GM12878 (cell line): ENCODE results near the gene MAN2B1. TPM values are rescaled to one million over a fixed set of nuclear protein-coding genes. Genes with fewer than 3 reads are reported as not detected.

ENCODE experiments used
- ATAC-seq: fragments of 200-7000 bp; cut with Tn5 transposase; 3 replicates; pipeline ENCODE4 v1.9.1; 2020; ENCODE audit warnings: mild to moderate bottlenecking, moderate library complexity
- BruUV-seq: library from RNA; stranded (reverse); fragments of 400-500 nt; replicated peaks from 2 replicates; lab custom pipeline; 2021; lab: Mats Ljungman, UMichigan
- CTCF ChIA-PET: fragments of 300-600 bp; sonication (Branson Sonifier 250); formaldehyde crosslinking; extraction: SDS; loops from one replicate; lab custom pipeline; 2021; ENCODE audit warnings: inconsistent platforms; lab: Yijun Ruan, JAX
- POLR2A ChIA-PET: fragments of 350-600 bp; formaldehyde crosslinking; extraction: SDS; loops from one replicate; lab custom pipeline; 2021; ENCODE audit warnings: inconsistent platforms; lab: Charles Lee
- RAD21 ChIA-PET: fragments of 300-600 bp; sonication (Branson Sonifier 250); formaldehyde crosslinking; loops from one replicate; lab custom pipeline; 2023; ENCODE audit warnings: antibody characterized with exemption; ENCODE audit not compliant: unreplicated experiment; lab: Charles Lee
- SMC1A ChIA-PET: fragments of 300-600 bp; sonication (Branson Sonifier 250); formaldehyde crosslinking; loops from one replicate; lab custom pipeline; 2023; ENCODE audit not compliant: unreplicated experiment, uncharacterized antibody; lab: Charles Lee
- DNase-seq: peaks from one replicate; pipeline ENCODE4 v3.0.0-alpha.2; 2011; ENCODE audit warnings: low read depth, low spot score
- FAIRE-seq: peaks from 3 replicates; lab custom pipeline; 2011; peaks lifted over from hg19 to GRCh38; lab: Jason Lieb, UNC
- H2AFZ ChIP-seq: 2 replicates; pipeline ENCODE4 v1.6.0; 2011; ENCODE audit warnings: low read depth, low read length, control low read depth; ENCODE audit not compliant: control insufficient read depth
- H3K27ac ChIP-seq: 2 replicates; pipeline ENCODE4 v1.5.1; 2011; ENCODE audit warnings: control low read depth; ENCODE audit not compliant: control insufficient read depth, insufficient read depth
- H3K27me3 ChIP-seq, 2 experiments: replicated peaks in 1 of 2; 2 replicates each; pipeline versions ENCODE4 v1.6.0 to v1.6.1; 2011; ENCODE audit warnings: low read length in 1 of 2; ENCODE audit not compliant: control insufficient read depth in 2 of 2, insufficient read depth in 2 of 2
- H3K36me3 ChIP-seq, 2 experiments: 2 replicates each; pipeline ENCODE4 v1.5.1; 2011; ENCODE audit warnings: low read length in 1 of 2; ENCODE audit not compliant: control insufficient read depth in 2 of 2, insufficient read depth in 2 of 2
- H3K4me1 ChIP-seq: 2 replicates; pipeline ENCODE4 v1.6.1; 2011; ENCODE audit warnings: mild to moderate bottlenecking, low read length, moderate library complexity, mixed read lengths; ENCODE audit not compliant: control insufficient read depth, insufficient read depth
- H3K4me2 ChIP-seq: 2 replicates; pipeline ENCODE4 v1.6.0; 2011; ENCODE audit warnings: control low read depth; ENCODE audit not compliant: control insufficient read depth, insufficient read depth
- H3K4me3 ChIP-seq: fragments of 200-600 bp; sonication (generic); 2 replicates; pipeline ENCODE4 v1.5.1; 2016
- H3K79me2 ChIP-seq: 2 replicates; pipeline ENCODE4 v1.6.0; 2011; ENCODE audit warnings: low read length; ENCODE audit not compliant: control insufficient read depth, insufficient read depth
- H3K9ac ChIP-seq: 2 replicates; pipeline ENCODE4 v1.8.0; 2011; ENCODE audit warnings: low read length, control low read depth, mixed read lengths; ENCODE audit not compliant: control insufficient read depth, insufficient read depth
- H3K9me3 ChIP-seq: replicated peaks from 3 replicates; pipeline ENCODE4 v1.5.1; 2011; ENCODE audit warnings: mild to moderate bottlenecking, low read length; ENCODE audit not compliant: control insufficient read depth, insufficient read depth
- H4K20me1 ChIP-seq: 2 replicates; pipeline ENCODE4 v1.6.0; 2011; ENCODE audit not compliant: control insufficient read depth, insufficient read depth
- ASH2L ChIP-seq: fragments of 300-600, 200-600 bp; sonication (generic); IDR thresholded peaks from 2 replicates; pipeline ENCODE4 v1.6.1; 2017; ENCODE audit warnings: low read depth, mild to moderate bottlenecking, borderline replicate concordance
- BHLHE40 ChIP-seq, 2 experiments: fragments of 450-650 bp in 1 of 2; IDR thresholded peaks; 2 replicates each; pipeline ENCODE4 v1.6.1; 2011 to 2017; ENCODE audit warnings: low read depth in 2 of 2, borderline replicate concordance in 1 of 2, improper control_type of control experiment in 1 of 2, low read length in 1 of 2, mild to moderate bottlenecking in 1 of 2
- CHD4 ChIP-seq: fragments of 200-600 bp; sonication (generic); IDR thresholded peaks from 2 replicates; pipeline ENCODE4 v1.6.1; 2016; ENCODE audit warnings: mild to moderate bottlenecking
- IKZF1 ChIP-seq: fragments of 450-650 bp; conservative IDR thresholded peaks from 2 replicates; pipeline ENCODE4 v1.6.1; 2017; ENCODE audit warnings: antibody characterized with exemption, mild to moderate bottlenecking
- IRF4 ChIP-seq: IDR thresholded peaks from 2 replicates; pipeline ENCODE4 v1.6.1; 2011; ENCODE audit warnings: low read depth, low read length
- KDM1A ChIP-seq: fragments of 200-600 bp; sonication (generic); IDR thresholded peaks from 2 replicates; pipeline ENCODE4 v1.6.1; 2016; ENCODE audit warnings: borderline replicate concordance
- NFIC ChIP-seq: IDR thresholded peaks from 2 replicates; pipeline ENCODE4 v1.6.1; 2012; ENCODE audit warnings: low read depth, mild to moderate bottlenecking, inconsistent platforms, low read length, moderate library complexity
- TBL1XR1 ChIP-seq: IDR thresholded peaks from 2 replicates; pipeline ENCODE4 v1.6.1; 2012; ENCODE audit warnings: low read depth, low read length, improper control_type of control experiment
- YBX1 ChIP-seq: fragments of 450-650 bp; IDR thresholded peaks from 2 replicates; pipeline ENCODE4 v1.6.1; 2016; ENCODE audit warnings: antibody characterized with exemption
- ZNF207 ChIP-seq: fragments of 450-650 bp; IDR thresholded peaks from 2 replicates; pipeline ENCODE4 v1.6.1; 2014; ENCODE audit warnings: antibody characterized with exemption, mild to moderate bottlenecking, borderline replicate concordance
- WGBS: methylation state at CpG from one replicate; pipeline ENCODE4 v1.1.6; 2016; ENCODE audit warnings: low lambda C conversion rate; ENCODE audit not compliant: insufficient replicate concordance, insufficient coverage; ENCODE audit errors: missing lambda C conversion rate; 5-methylcytosine and 5-hydroxymethylcytosine counted together
- in situ Hi-C: fragments of 300-500 bp; cut with MboI; formaldehyde crosslinking; loops from 9 replicates; pipeline ENCODE4 v1.14.3; 2018; ENCODE audit warnings: mixed read lengths
- intact Hi-C: fragments of 100-400 bp; cut with micrococcal nuclease; formaldehyde crosslinking; loops from one replicate; pipeline ENCODE4 v1.14.2; 2022; ENCODE audit not compliant: unreplicated experiment
- polyA plus RNA-seq, 11 experiments: library from polyadenylated mRNA; depleted of rRNA in 4 of 11; unstranded in 6 of 11; stranded (reverse) in 5 of 11; fragments of >200 nt; fragmentation: Nextera tagmentation in 4 of 11; fragmentation: Illumina TruSeq in 1 of 11; extraction: Ambion mirVana in 4 of 11; extraction: Trizol in 1 of 11; gene quantifications; 1 replicate in 1 of 11; 2 replicates in 10 of 11; pipeline versions ENCODE4 v1.2.1 to v1.2.3, GENCODE V29; 2011 to 2016; ENCODE audit warnings: inconsistent platforms in 2 of 11, missing spikeins in 2 of 11, low read depth in 1 of 11
- total RNA-seq, 4 experiments: library from RNA; depleted of rRNA in 3 of 4; stranded (reverse); fragments of >200 nt in 3 of 4; fragmentation: Illumina TruSeq in 1 of 4; extraction: Trizol in 1 of 4; gene quantifications; 2 replicates each; pipeline versions ENCODE4 v1.2.1 to v1.2.3, GENCODE V29; 2013 to 2021
- TF ChIP-seq, protein P1 (sequence below): fragments of 450-650 bp; conservative IDR thresholded peaks from 2 replicates; pipeline ENCODE4 v1.6.1; 2017; ENCODE audit warnings: mild to moderate bottlenecking, moderate library complexity
- TF ChIP-seq, protein P2 (sequence below): IDR thresholded peaks from 2 replicates; pipeline ENCODE4 v1.6.1; 2012; ENCODE audit warnings: low read depth, low read length, improper control_type of control experiment
- TF ChIP-seq, protein P3 (sequence below): IDR thresholded peaks from 2 replicates; pipeline ENCODE4 v1.6.1; 2011; ENCODE audit warnings: low read depth, mild to moderate bottlenecking, low read length, moderate library complexity, borderline replicate concordance; ENCODE audit errors: extremely low read depth
- TF ChIP-seq, protein P4 (sequence below): IDR thresholded peaks from 2 replicates; pipeline ENCODE4 v1.6.1; 2011; ENCODE audit warnings: borderline replicate concordance, low read depth, mild to moderate bottlenecking, moderate library complexity, mixed read lengths, low read length; ENCODE audit not compliant: insufficient read depth; ENCODE audit errors: extremely low read length
- TF ChIP-seq, protein P5 (sequence below): IDR thresholded peaks from 2 replicates; pipeline ENCODE4 v1.6.1; 2012; ENCODE audit warnings: low read depth, low read length, improper control_type of control experiment

MAN2B1 gene
- total and polyA plus RNA-seq, 10 of the 15 experiments (the other 5 are each of a cell fraction or from before 2014, with no cell fraction given), result 7.6 to 224 (median 81.4) TPM

DNA sequence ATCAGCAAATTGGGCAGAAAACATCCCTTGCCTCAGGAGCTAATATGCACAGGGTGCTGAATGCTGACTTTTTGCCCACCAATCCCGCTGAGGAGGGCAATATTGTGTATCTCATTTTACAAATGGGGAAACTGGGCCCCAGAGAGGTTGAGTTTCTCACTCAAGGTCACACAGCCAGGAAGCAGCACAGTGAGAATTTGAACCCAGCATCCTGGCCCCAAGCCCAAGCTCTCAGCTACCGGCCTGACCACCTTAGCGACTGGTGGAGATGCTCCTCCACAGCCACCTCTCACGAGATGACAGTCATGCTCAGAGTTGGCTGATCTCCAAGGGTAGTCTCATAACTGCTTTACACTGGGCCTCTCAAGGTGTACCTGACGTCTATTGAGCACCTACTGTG is 26.4 kb upstream of the MAN2B1 start:
- intact Hi-C loops, result no loop called here
- peaks cover under 1 to 2% of the 10 kb centered on the region in 2 experiments; a peak in 3 of 4 replicates for H3K36me3 ChIP-seq
- ATAC-seq, result no peak
- no peaks in the 10 kb centered on the region for H4K20me1 ChIP-seq
- ChIA-PET CTCF (interaction anchor here (0.9 kb wide), 1 partner anchor 15 kb away, joined by 5 read pairs; no protein-coding TSS in a partner anchor), SMC1A (no interaction called here)
- 50% methylated on average over 5 of the region's 5 CpGs for WGBS
- no peak for TF ChIP-seq ASH2L
- TF ChIP-seq IKZF1, result no peak
- TF ChIP-seq NFIC, result no peak
- TF ChIP-seq, protein P1, sequence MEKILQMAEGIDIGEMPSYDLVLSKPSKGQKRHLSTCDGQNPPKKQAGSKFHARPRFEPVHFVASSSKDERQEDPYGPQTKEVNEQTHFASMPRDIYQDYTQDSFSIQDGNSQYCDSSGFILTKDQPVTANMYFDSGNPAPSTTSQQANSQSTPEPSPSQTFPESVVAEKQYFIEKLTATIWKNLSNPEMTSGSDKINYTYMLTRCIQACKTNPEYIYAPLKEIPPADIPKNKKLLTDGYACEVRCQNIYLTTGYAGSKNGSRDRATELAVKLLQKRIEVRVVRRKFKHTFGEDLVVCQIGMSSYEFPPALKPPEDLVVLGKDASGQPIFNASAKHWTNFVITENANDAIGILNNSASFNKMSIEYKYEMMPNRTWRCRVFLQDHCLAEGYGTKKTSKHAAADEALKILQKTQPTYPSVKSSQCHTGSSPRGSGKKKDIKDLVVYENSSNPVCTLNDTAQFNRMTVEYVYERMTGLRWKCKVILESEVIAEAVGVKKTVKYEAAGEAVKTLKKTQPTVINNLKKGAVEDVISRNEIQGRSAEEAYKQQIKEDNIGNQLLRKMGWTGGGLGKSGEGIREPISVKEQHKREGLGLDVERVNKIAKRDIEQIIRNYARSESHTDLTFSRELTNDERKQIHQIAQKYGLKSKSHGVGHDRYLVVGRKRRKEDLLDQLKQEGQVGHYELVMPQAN, result no peak
- TF ChIP-seq, protein P2, sequence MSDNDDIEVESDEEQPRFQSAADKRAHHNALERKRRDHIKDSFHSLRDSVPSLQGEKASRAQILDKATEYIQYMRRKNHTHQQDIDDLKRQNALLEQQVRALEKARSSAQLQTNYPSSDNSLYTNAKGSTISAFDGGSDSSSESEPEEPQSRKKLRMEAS, result no peak
- TF ChIP-seq IRF4, result no peak
- no peak for TF ChIP-seq BHLHE40 (IDR thresholded peaks at IDR 0.05; ENCODE audit: borderline replicate concordance in 1 of 2, low read depth in 2 of 2, low read length in 1 of 2)
- TF ChIP-seq, protein P3, sequence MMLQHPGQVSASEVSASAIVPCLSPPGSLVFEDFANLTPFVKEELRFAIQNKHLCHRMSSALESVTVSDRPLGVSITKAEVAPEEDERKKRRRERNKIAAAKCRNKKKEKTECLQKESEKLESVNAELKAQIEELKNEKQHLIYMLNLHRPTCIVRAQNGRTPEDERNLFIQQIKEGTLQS, result no peak
- no peak for TF ChIP-seq YBX1
- no peak for TF ChIP-seq ZNF207
- TF ChIP-seq KDM1A, result no peak
- TF ChIP-seq, protein P4, sequence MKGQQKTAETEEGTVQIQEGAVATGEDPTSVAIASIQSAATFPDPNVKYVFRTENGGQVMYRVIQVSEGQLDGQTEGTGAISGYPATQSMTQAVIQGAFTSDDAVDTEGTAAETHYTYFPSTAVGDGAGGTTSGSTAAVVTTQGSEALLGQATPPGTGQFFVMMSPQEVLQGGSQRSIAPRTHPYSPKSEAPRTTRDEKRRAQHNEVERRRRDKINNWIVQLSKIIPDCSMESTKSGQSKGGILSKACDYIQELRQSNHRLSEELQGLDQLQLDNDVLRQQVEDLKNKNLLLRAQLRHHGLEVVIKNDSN, result no peak
- TF ChIP-seq CHD4, result no peak
- TF ChIP-seq, protein P5, sequence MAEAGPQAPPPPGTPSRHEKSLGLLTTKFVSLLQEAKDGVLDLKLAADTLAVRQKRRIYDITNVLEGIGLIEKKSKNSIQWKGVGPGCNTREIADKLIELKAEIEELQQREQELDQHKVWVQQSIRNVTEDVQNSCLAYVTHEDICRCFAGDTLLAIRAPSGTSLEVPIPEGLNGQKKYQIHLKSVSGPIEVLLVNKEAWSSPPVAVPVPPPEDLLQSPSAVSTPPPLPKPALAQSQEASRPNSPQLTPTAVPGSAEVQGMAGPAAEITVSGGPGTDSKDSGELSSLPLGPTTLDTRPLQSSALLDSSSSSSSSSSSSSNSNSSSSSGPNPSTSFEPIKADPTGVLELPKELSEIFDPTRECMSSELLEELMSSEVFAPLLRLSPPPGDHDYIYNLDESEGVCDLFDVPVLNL, result no peak
- TF ChIP-seq TBL1XR1, result no peak
- TF ChIP-seq, all 136 proteins: peak for 0
- DNase-seq (no peak), FAIRE-seq (no peak)
- Histone ChIP-seq H2AFZ (no peak overlapping the region), H3K27ac (no peak overlapping the region), H3K4me3 (no peak overlapping the region), H3K9ac (no peak overlapping the region), H3K79me2 (no peaks in the 10 kb centered on the region), H3K4me1 (peaks cover 9% of the 10 kb centered on the region), H3K4me2 (no peak overlapping the region), H3K9me3 (no peaks in the 10 kb centered on the region), H3K27me3 (no peaks in the 10 kb centered on the region)
- in situ Hi-C loops, result no loop called here
- BruUV-seq, result no TSS peak
- ChIA-PET POLR2A (no interaction called here), RAD21 (no interaction called here)
